Endothelial cell of umbilical vein (primary cell): Measurements from ENCODE around the gene TDRD9. TPM values are rescaled to one million over a fixed set of nuclear protein-coding genes. Genes with fewer than 3 reads are reported as not detected.

Experiments used
- BruUV-seq: library from RNA; stranded (reverse); fragments of 400-500 nt; replicated peaks from 2 replicates; lab custom pipeline; 2021; lab: Mats Ljungman, UMichigan
- CTCF ChIA-PET: fragments of 300-600, 350-600 bp; sonication (Branson Sonifier 250); formaldehyde crosslinking; loops from one replicate; lab custom pipeline; 2021; ENCODE audit warnings: antibody characterized with exemption, inconsistent platforms; lab: Charles Lee
- POLR2A ChIA-PET: fragments of 300-600, 350-600 bp; sonication (Branson Sonifier 250); formaldehyde crosslinking; loops from one replicate; lab custom pipeline; 2021; ENCODE audit warnings: antibody characterized with exemption, inconsistent platforms; lab: Charles Lee
- DNase-seq: peaks from one replicate; pipeline ENCODE4 v3.0.0-alpha.2; 2011; ENCODE audit warnings: low read depth, low spot score
- FAIRE-seq: peaks from 2 replicates; lab custom pipeline; 2011; peaks lifted over from hg19 to GRCh38; lab: Jason Lieb, UNC
- H2AFZ ChIP-seq: 2 replicates; pipeline ENCODE4 v1.6.0; 2012; ENCODE audit warnings: low read depth, low read length, control low read depth, inconsistent platforms
- H3K27ac ChIP-seq: 2 replicates; pipeline ENCODE4 v1.5.1; 2011; ENCODE audit warnings: low read depth, mild to moderate bottlenecking, control low read depth, low read length, moderate library complexity; ENCODE audit not compliant: insufficient read depth
- H3K27me3 ChIP-seq, 2 experiments: 2 replicates each; pipeline versions ENCODE4 v1.6.0 to v1.6.1; 2011; ENCODE audit warnings: low read length in 2 of 2, mixed read lengths in 1 of 2; ENCODE audit not compliant: control insufficient read depth in 2 of 2, insufficient read depth in 2 of 2
- H3K36me3 ChIP-seq, 2 experiments: 2 replicates in 1 of 2; 3 replicates in 1 of 2; pipeline ENCODE4 v1.5.1; 2011; ENCODE audit warnings: low read length in 2 of 2, mild to moderate bottlenecking in 1 of 2, moderate library complexity in 1 of 2; ENCODE audit not compliant: control insufficient read depth in 2 of 2, insufficient read depth in 2 of 2; ENCODE audit errors: extremely low read depth in 1 of 2
- H3K4me1 ChIP-seq: 3 replicates; pipeline ENCODE4 v1.5.1; 2011; ENCODE audit warnings: mild to moderate bottlenecking, low read length; ENCODE audit not compliant: control insufficient read depth, insufficient read depth; ENCODE audit errors: extremely low read depth
- H3K4me2 ChIP-seq: 2 replicates; pipeline ENCODE4 v1.6.1; 2011; ENCODE audit warnings: low read length, control low read depth, mixed read lengths; ENCODE audit not compliant: insufficient read depth
- H3K4me3 ChIP-seq, 3 experiments: fragments of 200-600 bp in 1 of 3; sonication (generic), shearing (Covaris generic) in 1 of 3; replicated peaks in 1 of 3; 2 replicates each; pipeline ENCODE4 v1.5.1; 2011 to 2016; ENCODE audit warnings: control low read depth in 3 of 3, low read length in 3 of 3, mild to moderate bottlenecking in 2 of 3, inconsistent platforms in 1 of 3, low read depth in 1 of 3, moderate library complexity in 1 of 3; ENCODE audit not compliant: insufficient read depth in 1 of 3
- H3K79me2 ChIP-seq: 2 replicates; pipeline ENCODE4 v1.6.0; 2012; ENCODE audit warnings: low read length, inconsistent platforms; ENCODE audit not compliant: control insufficient read depth, insufficient read depth
- H3K9ac ChIP-seq: replicated peaks from 2 replicates; pipeline ENCODE3; 2011; ENCODE audit warnings: low read length, control low read depth; ENCODE audit not compliant: insufficient read depth; ENCODE audit errors: extremely low read depth
- H3K9me1 ChIP-seq: replicated peaks from 3 replicates; pipeline ENCODE4 v1.6.0; 2011; ENCODE audit warnings: mild to moderate bottlenecking, low read length; ENCODE audit not compliant: control insufficient read depth, insufficient read depth; ENCODE audit errors: extremely low read depth
- H3K9me3 ChIP-seq: replicated peaks from 2 replicates; pipeline ENCODE4 v1.5.1; 2012; ENCODE audit warnings: low read length, inconsistent platforms; ENCODE audit not compliant: control insufficient read depth, insufficient read depth
- H4K20me1 ChIP-seq: replicated peaks from 2 replicates; pipeline ENCODE3; 2011; ENCODE audit warnings: mild to moderate bottlenecking, low read length; ENCODE audit not compliant: control insufficient read depth, insufficient read depth; ENCODE audit errors: extremely low read depth
- CTCF ChIP-seq, 2 donors: IDR thresholded peaks; 1 replicate in 1 of 2; 2 replicates in 1 of 2; pipeline ENCODE4 v1.5.1; 2011; ENCODE audit warnings: low read length in 2 of 2, mild to moderate bottlenecking in 2 of 2, moderate library complexity in 2 of 2, control low read depth in 1 of 2, inconsistent platforms in 1 of 2, low read depth in 1 of 2; ENCODE audit not compliant: insufficient read depth in 1 of 2; ENCODE audit errors: extremely low read depth in 1 of 2
- EZH2 ChIP-seq: IDR thresholded peaks from 2 replicates; pipeline ENCODE4 v1.6.1; 2012; ENCODE audit warnings: borderline replicate concordance, low read depth, mild to moderate bottlenecking, moderate library complexity, low read length, inconsistent platforms; ENCODE audit not compliant: severe bottlenecking
- FOS ChIP-seq: IDR thresholded peaks from 2 replicates; pipeline ENCODE4 v1.6.1; 2011; ENCODE audit warnings: mild to moderate bottlenecking, low read length, moderate library complexity, borderline replicate concordance; ENCODE audit not compliant: insufficient read depth
- GATA2 ChIP-seq: IDR thresholded peaks from 2 replicates; pipeline ENCODE4 v1.7.0; 2011; ENCODE audit warnings: low read depth, mild to moderate bottlenecking, moderate library complexity, mixed read lengths, low read length; ENCODE audit not compliant: insufficient read length, insufficient read depth
- JUN ChIP-seq: IDR thresholded peaks from 2 replicates; pipeline ENCODE4 v1.6.1; 2011; ENCODE audit warnings: borderline replicate concordance, low read depth; ENCODE audit not compliant: insufficient read length, insufficient read depth
- MAX ChIP-seq: IDR thresholded peaks from 2 replicates; pipeline ENCODE4 v1.6.1; 2011; ENCODE audit not compliant: insufficient read depth, insufficient read length
- MYC ChIP-seq: IDR thresholded peaks from one replicate; pipeline ENCODE4 v1.6.1; 2011; ENCODE audit warnings: mild to moderate bottlenecking, low read depth, low read length
- POLR2A ChIP-seq: IDR thresholded peaks from 2 replicates; pipeline ENCODE4 v1.6.1; 2012; ENCODE audit warnings: low read depth, mild to moderate bottlenecking, control low read depth, low read length
- POLR2AphosphoS5 ChIP-seq: IDR thresholded peaks from 2 replicates; pipeline ENCODE4 v1.6.1; 2012; ENCODE audit warnings: low read depth, mild to moderate bottlenecking, control low read depth, low read length, moderate library complexity; ENCODE audit not compliant: insufficient read depth
- dilution Hi-C: fragments of 300-500 bp; cut with MboI; formaldehyde crosslinking; loops from one replicate; pipeline ENCODE4 v1.15.0; 2019; ENCODE audit warnings: low sequenced_read_pairs; ENCODE audit not compliant: extremely low pct_ligation_motif_present
- intact Hi-C: fragments of 100-400 bp; cut with micrococcal nuclease; formaldehyde crosslinking; loops from one replicate; pipeline ENCODE4 v1.10.0; 2022
- polyA plus RNA-seq, 4 experiments: library from polyadenylated mRNA; depleted of rRNA in 3 of 4; stranded (reverse) in 3 of 4; unstranded in 1 of 4; fragments of >200 nt; gene quantifications; 2 replicates each; pipeline versions ENCODE4 v1.2.1 to v1.2.3, GENCODE V29; 2011 to 2012; ENCODE audit warnings: missing spikeins in 1 of 4
- total RNA-seq: library from RNA; stranded (reverse); gene quantifications from 2 replicates; pipeline ENCODE4 v1.2.3, GENCODE V29; 2021

Gene TDRD9
- total and polyA plus RNA-seq, 2 donors (not counting 3 experiments of a cell fraction or from before 2014, with no cell fraction given): 0.52 to 1.4 TPM

GRCh38 chr14:104086661-104087461 is 158.6 kb downstream of the TDRD9 start:
- Histone ChIP-seq H3K4me2 (no peak overlapping the region), H4K20me1 (no peaks in the 10 kb centered on the region), H3K4me3 (no peak overlapping the region), H2AFZ (no peak overlapping the region), H3K4me1 (no peaks in the 10 kb centered on the region), H3K9ac (no peak overlapping the region), H3K9me1 (no peaks in the 10 kb centered on the region), H3K27ac (no peak overlapping the region), H3K36me3 (no peaks in the 10 kb centered on the region), H3K27me3 (peaks cover 8 to 10% of the 10 kb centered on the region in 2 experiments), H3K79me2 (no peaks in the 10 kb centered on the region), H3K9me3 (no peaks in the 10 kb centered on the region)
- intact Hi-C loops: no loop called here
- TF ChIP-seq CTCF (IDR thresholded peaks at IDR 0.05; ENCODE audit: extremely low read depth in 1 of 2, insufficient read depth in 1 of 2, low read depth in 1 of 2, low read length in 2 of 2) (no peak), POLR2AphosphoS5 (no peak), JUN (no peak), EZH2 (no peak), MYC (no peak), GATA2 (no peak), MAX (no peak), FOS (no peak), POLR2A (no peak)
- ChIA-PET CTCF (interaction anchor here (2.8 to 3.2 kb wide), 2 partner anchors 9 to 477 kb away, joined by 9 to 13 read pairs; no protein-coding TSS in a partner anchor), POLR2A (no interaction called here)
- dilution Hi-C loops: no loop called here
- FAIRE-seq (no peak), DNase-seq (no peak)
- no TSS peak for BruUV-seq
